ENCODE measurements around the gene LRP5. TPM values are rescaled to one million over a fixed set of nuclear protein-coding genes. Genes with fewer than 3 reads are reported as not detected.
"Not testable (repeated sequence)": the region's sequence is repeated elsewhere in the genome, so short reads cannot be mapped to it uniquely, and the experiment has no call there.

LRP5 gene
- total RNA-seq, 1 experiment from 2014 or later = 129 TPM

DNA sequence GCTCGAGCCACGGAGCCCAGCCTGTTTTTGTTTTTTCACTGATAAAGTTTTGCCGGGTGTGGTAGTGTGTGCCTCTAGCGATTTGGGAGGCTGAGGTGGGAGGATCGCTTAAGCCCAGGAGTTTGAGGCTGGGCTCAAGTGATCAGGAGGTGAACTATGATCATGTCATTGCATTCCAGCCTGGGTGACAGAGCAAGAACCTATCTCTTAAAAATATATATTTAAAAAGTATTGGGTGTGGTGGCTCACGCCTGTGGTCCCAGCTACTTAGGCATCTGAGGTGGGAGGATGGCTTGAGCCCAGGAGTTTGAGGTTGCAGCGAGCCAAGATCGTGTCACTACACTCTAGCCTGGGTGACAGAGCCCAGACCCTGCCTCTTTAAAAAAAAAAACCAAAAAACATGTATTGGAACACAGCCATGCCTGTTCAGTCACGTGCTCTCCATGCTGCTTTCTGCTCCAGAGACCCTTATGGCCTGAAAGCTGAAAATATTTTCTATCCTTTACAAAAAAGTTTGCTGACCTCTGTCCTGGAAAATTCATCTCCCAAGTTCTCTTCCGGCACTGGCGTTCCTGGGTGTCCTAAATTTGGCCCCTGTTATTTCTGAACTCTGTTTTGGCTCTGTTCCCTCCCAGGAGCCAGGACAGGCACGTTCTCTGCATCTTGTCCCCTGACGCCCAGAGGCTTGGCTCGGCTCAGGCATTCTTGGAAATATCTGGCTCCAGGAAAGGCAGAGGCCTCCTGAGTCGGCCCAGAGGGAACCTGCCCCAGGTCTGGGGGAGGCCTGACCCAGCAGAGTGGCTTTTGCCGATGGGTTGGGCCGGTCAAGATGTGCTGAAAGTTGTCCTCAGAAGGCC is 86.8 kb downstream of the LRP5 start:
- no peaks in the 10 kb centered on the region for H3K9me2 ChIP-seq (ENCODE audit: insufficient read depth)
- H3K4me2 ChIP-seq = no peak overlapping the region
- POLR2A ChIA-PET (ENCODE audit: unreplicated experiment) = no interaction called here
- H3K36me3 ChIP-seq (ENCODE audit: low read depth) = 0 out of 2 replicates have a peak, but pooled peaks cover 7% of the 10 kb centered on the region
- no peak overlapping the region for H3K4me3 ChIP-seq
- intact Hi-C loops (cut with micrococcal nuclease; ENCODE audit: unreplicated experiment) = no loop called here
- no peak for DNase-seq
- BruUV-seq (replicated peaks) = no TSS peak
- H3K4me1 ChIP-seq (replicated peaks; ENCODE audit: insufficient read depth) = no peaks in the 10 kb centered on the region
- no peaks in the 10 kb centered on the region for H3K27me3 ChIP-seq (ENCODE audit: insufficient read depth, low read depth)
- CTCF ChIA-PET = no interaction called here
- no peaks in the 10 kb centered on the region for H3K79me2 ChIP-seq (ENCODE audit: low read depth)
- TF ChIP-seq, protein P1, sequence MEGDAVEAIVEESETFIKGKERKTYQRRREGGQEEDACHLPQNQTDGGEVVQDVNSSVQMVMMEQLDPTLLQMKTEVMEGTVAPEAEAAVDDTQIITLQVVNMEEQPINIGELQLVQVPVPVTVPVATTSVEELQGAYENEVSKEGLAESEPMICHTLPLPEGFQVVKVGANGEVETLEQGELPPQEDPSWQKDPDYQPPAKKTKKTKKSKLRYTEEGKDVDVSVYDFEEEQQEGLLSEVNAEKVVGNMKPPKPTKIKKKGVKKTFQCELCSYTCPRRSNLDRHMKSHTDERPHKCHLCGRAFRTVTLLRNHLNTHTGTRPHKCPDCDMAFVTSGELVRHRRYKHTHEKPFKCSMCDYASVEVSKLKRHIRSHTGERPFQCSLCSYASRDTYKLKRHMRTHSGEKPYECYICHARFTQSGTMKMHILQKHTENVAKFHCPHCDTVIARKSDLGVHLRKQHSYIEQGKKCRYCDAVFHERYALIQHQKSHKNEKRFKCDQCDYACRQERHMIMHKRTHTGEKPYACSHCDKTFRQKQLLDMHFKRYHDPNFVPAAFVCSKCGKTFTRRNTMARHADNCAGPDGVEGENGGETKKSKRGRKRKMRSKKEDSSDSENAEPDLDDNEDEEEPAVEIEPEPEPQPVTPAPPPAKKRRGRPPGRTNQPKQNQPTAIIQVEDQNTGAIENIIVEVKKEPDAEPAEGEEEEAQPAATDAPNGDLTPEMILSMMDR (conservative IDR thresholded peaks at IDR 0.05) = no peak
- TF ChIP-seq EZH2 (IDR thresholded peaks at IDR 0.05; ENCODE audit: low read depth) = no peak
- H3K9me3 ChIP-seq (ENCODE audit: insufficient read depth, low read depth) = no peaks in the 10 kb centered on the region
- no peak overlapping the region for H3K27ac ChIP-seq
- no peaks in the 10 kb centered on the region for H3F3A ChIP-seq (ENCODE audit: insufficient read depth, low read depth)
- peaks cover 13% of the 10 kb centered on the region; the same call in 1 of the 2 replicates for H4K20me1 ChIP-seq (ENCODE audit: insufficient read depth)
- H2AFZ ChIP-seq = no peak overlapping the region

DNA sequence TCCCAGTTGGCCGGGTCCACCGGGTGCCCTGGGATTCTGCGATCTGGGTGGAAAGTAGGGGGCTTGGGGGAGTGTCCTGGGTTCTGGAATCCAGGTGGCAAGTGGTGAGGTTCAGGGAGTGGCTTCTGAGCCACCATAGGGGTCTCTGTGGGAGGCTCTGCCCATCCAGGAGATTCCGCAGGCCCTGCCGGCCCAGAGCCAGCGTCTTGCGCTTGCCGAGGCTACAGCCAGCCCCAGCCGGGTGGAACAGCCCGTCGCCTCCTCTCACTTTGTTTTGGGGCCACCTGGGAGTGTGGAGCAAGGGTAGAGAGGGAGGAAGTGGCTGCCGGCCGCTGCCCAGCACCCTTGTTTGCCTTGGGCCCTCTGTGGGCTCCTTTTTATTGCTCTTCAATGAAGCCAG is 87.5 kb downstream of the LRP5 start:
- Histone ChIP-seq H3K9me3 (ENCODE audit: insufficient read depth, low read depth) (no peaks in the 10 kb centered on the region), H3K36me3 (ENCODE audit: low read depth) (0 out of 2 replicates have a peak, but pooled peaks cover 8% of the 10 kb centered on the region), H3K4me2 (no peak overlapping the region), H3K4me1 (replicated peaks; ENCODE audit: insufficient read depth) (no peaks in the 10 kb centered on the region), H3K79me2 (ENCODE audit: low read depth) (no peaks in the 10 kb centered on the region), H3F3A (ENCODE audit: insufficient read depth, low read depth) (no peaks in the 10 kb centered on the region), H3K4me3 (no peak overlapping the region), H4K20me1 (ENCODE audit: insufficient read depth) (peaks cover 13% of the 10 kb centered on the region; the same call in 1 of the 2 replicates), H3K27me3 (ENCODE audit: insufficient read depth, low read depth) (no peaks in the 10 kb centered on the region), H2AFZ (no peak overlapping the region), H3K27ac (no peak overlapping the region), H3K9me2 (ENCODE audit: insufficient read depth) (no peaks in the 10 kb centered on the region)
- CTCF ChIA-PET = interaction anchor here (0.6 kb wide), 1 partner anchor 1224 kb away, joined by 6 read pairs; no protein-coding TSS in a partner anchor
- DNase-seq = no peak
- TF ChIP-seq EZH2 (IDR thresholded peaks at IDR 0.05; ENCODE audit: low read depth) = no peak
- TF ChIP-seq, protein P1 (conservative IDR thresholded peaks at IDR 0.05) = no peak
- intact Hi-C loops (cut with micrococcal nuclease; ENCODE audit: unreplicated experiment) = no loop called here
- POLR2A ChIA-PET (ENCODE audit: unreplicated experiment) = no interaction called here
- BruUV-seq (replicated peaks) = no TSS peak

DNA sequence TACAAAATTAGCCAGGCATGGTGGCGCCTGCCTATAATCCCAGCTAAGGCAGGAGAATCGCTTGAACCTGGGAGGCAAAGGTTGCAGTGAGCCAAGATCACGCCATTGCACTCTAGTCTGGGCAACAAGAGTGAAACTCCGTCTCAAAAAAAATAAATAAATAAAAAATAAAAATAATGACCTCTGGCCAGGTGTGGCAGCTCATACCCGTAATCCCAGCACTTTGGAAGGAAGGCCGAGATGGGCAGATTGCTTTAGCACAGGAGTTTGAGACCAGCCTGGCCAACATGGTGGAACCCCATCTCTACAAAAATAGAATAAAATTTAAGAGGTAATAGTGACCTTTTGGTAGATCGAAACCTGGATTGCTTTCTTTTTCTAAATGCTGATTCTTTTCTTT is 88.2 kb downstream of the LRP5 start:
- CTCF ChIA-PET = interaction anchor here (0.6 kb wide), 1 partner anchor 1223 kb away, joined by 6 read pairs; no protein-coding TSS in a partner anchor
- BruUV-seq (replicated peaks); H3K9me3 ChIP-seq (ENCODE audit: insufficient read depth, low read depth); H3K27ac ChIP-seq; H3K4me1 ChIP-seq (replicated peaks; ENCODE audit: insufficient read depth); H3K9me2 ChIP-seq (ENCODE audit: insufficient read depth); H3F3A ChIP-seq (ENCODE audit: insufficient read depth, low read depth); DNase-seq; H3K4me2 ChIP-seq; POLR2A ChIA-PET (ENCODE audit: unreplicated experiment); H3K27me3 ChIP-seq (ENCODE audit: insufficient read depth, low read depth); H2AFZ ChIP-seq; H3K4me3 ChIP-seq; H3K79me2 ChIP-seq (ENCODE audit: low read depth); intact Hi-C loops (cut with micrococcal nuclease; ENCODE audit: unreplicated experiment): not testable (repeated sequence)
- peaks cover 13% of the 10 kb centered on the region; the same call in 1 of the 2 replicates for H4K20me1 ChIP-seq (ENCODE audit: insufficient read depth)
- H3K36me3 ChIP-seq (ENCODE audit: low read depth) = 0 out of 2 replicates have a peak, but pooled peaks cover 11% of the 10 kb centered on the region
